GM12878 (cell line): ENCODE results near the gene CMSS1. TPM values are rescaled to one million over a fixed set of nuclear protein-coding genes. Genes with fewer than 3 reads are reported as not detected.

Experiments
- ATAC-seq: fragments of 200-7000 bp; cut with Tn5 transposase; 3 replicates; pipeline ENCODE4 v1.9.1; 2020; ENCODE audit warnings: mild to moderate bottlenecking, moderate library complexity
- BruUV-seq: library from RNA; stranded (reverse); fragments of 400-500 nt; replicated peaks from 2 replicates; lab custom pipeline; 2021; lab: Mats Ljungman, UMichigan
- CTCF ChIA-PET: fragments of 300-600 bp; sonication (Branson Sonifier 250); formaldehyde crosslinking; extraction: SDS; loops from one replicate; lab custom pipeline; 2021; ENCODE audit warnings: inconsistent platforms; lab: Yijun Ruan, JAX
- POLR2A ChIA-PET: fragments of 350-600 bp; formaldehyde crosslinking; extraction: SDS; loops from one replicate; lab custom pipeline; 2021; ENCODE audit warnings: inconsistent platforms; lab: Charles Lee
- RAD21 ChIA-PET: fragments of 300-600 bp; sonication (Branson Sonifier 250); formaldehyde crosslinking; loops from one replicate; lab custom pipeline; 2023; ENCODE audit warnings: antibody characterized with exemption; ENCODE audit not compliant: unreplicated experiment; lab: Charles Lee
- SMC1A ChIA-PET: fragments of 300-600 bp; sonication (Branson Sonifier 250); formaldehyde crosslinking; loops from one replicate; lab custom pipeline; 2023; ENCODE audit not compliant: unreplicated experiment, uncharacterized antibody; lab: Charles Lee
- DNase-seq: peaks from one replicate; pipeline ENCODE4 v3.0.0-alpha.2; 2011; ENCODE audit warnings: low read depth, low spot score
- FAIRE-seq: peaks from 3 replicates; lab custom pipeline; 2011; peaks lifted over from hg19 to GRCh38; lab: Jason Lieb, UNC
- H2AFZ ChIP-seq: 2 replicates; pipeline ENCODE4 v1.6.0; 2011; ENCODE audit warnings: low read depth, low read length, control low read depth; ENCODE audit not compliant: control insufficient read depth
- H3K27ac ChIP-seq: 2 replicates; pipeline ENCODE4 v1.5.1; 2011; ENCODE audit warnings: control low read depth; ENCODE audit not compliant: control insufficient read depth, insufficient read depth
- H3K27me3 ChIP-seq, 2 experiments: replicated peaks in 1 of 2; 2 replicates each; pipeline versions ENCODE4 v1.6.0 to v1.6.1; 2011; ENCODE audit warnings: low read length in 1 of 2; ENCODE audit not compliant: control insufficient read depth in 2 of 2, insufficient read depth in 2 of 2
- H3K36me3 ChIP-seq, 2 experiments: 2 replicates each; pipeline ENCODE4 v1.5.1; 2011; ENCODE audit warnings: low read length in 1 of 2; ENCODE audit not compliant: control insufficient read depth in 2 of 2, insufficient read depth in 2 of 2
- H3K4me1 ChIP-seq: 2 replicates; pipeline ENCODE4 v1.6.1; 2011; ENCODE audit warnings: mild to moderate bottlenecking, low read length, moderate library complexity, mixed read lengths; ENCODE audit not compliant: control insufficient read depth, insufficient read depth
- H3K4me2 ChIP-seq: 2 replicates; pipeline ENCODE4 v1.6.0; 2011; ENCODE audit warnings: control low read depth; ENCODE audit not compliant: control insufficient read depth, insufficient read depth
- H3K4me3 ChIP-seq: fragments of 200-600 bp; sonication (generic); 2 replicates; pipeline ENCODE4 v1.5.1; 2016
- H3K79me2 ChIP-seq: 2 replicates; pipeline ENCODE4 v1.6.0; 2011; ENCODE audit warnings: low read length; ENCODE audit not compliant: control insufficient read depth, insufficient read depth
- H3K9ac ChIP-seq: 2 replicates; pipeline ENCODE4 v1.8.0; 2011; ENCODE audit warnings: low read length, control low read depth, mixed read lengths; ENCODE audit not compliant: control insufficient read depth, insufficient read depth
- H3K9me3 ChIP-seq: replicated peaks from 3 replicates; pipeline ENCODE4 v1.5.1; 2011; ENCODE audit warnings: mild to moderate bottlenecking, low read length; ENCODE audit not compliant: control insufficient read depth, insufficient read depth
- H4K20me1 ChIP-seq: 2 replicates; pipeline ENCODE4 v1.6.0; 2011; ENCODE audit not compliant: control insufficient read depth, insufficient read depth
- CHD2 ChIP-seq: IDR thresholded peaks from 2 replicates; pipeline ENCODE4 v1.6.1; 2011; ENCODE audit warnings: low read depth, low read length, improper control_type of control experiment, borderline replicate concordance
- CTCF ChIP-seq, 3 experiments: IDR thresholded peaks in 2 of 3; conservative IDR thresholded peaks in 1 of 3; 2 replicates each; pipeline ENCODE4 v1.5.1; 2011; ENCODE audit warnings: low read depth in 3 of 3, low read length in 3 of 3, mild to moderate bottlenecking in 3 of 3, control low read depth in 2 of 3, moderate library complexity in 2 of 3, inconsistent platforms in 1 of 3, mixed read lengths in 1 of 3; ENCODE audit not compliant: control insufficient read depth in 2 of 3, insufficient read depth in 1 of 3; ENCODE audit errors: extremely low read depth in 1 of 3
- E2F8 ChIP-seq: fragments of 450-650 bp; IDR thresholded peaks from 2 replicates; pipeline ENCODE4 v1.6.1; 2018; ENCODE audit warnings: mild to moderate bottlenecking, low read depth, moderate library complexity; ENCODE audit not compliant: partially characterized antibody
- FOS ChIP-seq: IDR thresholded peaks from 3 replicates; pipeline ENCODE4 v1.6.1; 2011; ENCODE audit warnings: borderline replicate concordance; ENCODE audit not compliant: insufficient read length; ENCODE audit errors: extremely low read depth
- GATAD2B ChIP-seq: fragments of 450-650 bp; conservative IDR thresholded peaks from 2 replicates; pipeline ENCODE4 v1.6.1; 2017; ENCODE audit warnings: low read depth, mild to moderate bottlenecking, moderate library complexity
- MAX ChIP-seq: IDR thresholded peaks from 2 replicates; pipeline ENCODE4 v1.6.1; 2012; ENCODE audit warnings: low read depth, low read length, improper control_type of control experiment
- NFIC ChIP-seq: IDR thresholded peaks from 2 replicates; pipeline ENCODE4 v1.6.1; 2012; ENCODE audit warnings: low read depth, mild to moderate bottlenecking, inconsistent platforms, low read length, moderate library complexity
- POLR2AphosphoS5 ChIP-seq: IDR thresholded peaks from 2 replicates; pipeline ENCODE4 v1.6.1; 2011; ENCODE audit warnings: mild to moderate bottlenecking, low read length, inconsistent platforms
- RCOR1 ChIP-seq: conservative IDR thresholded peaks from 2 replicates; pipeline ENCODE4 v1.6.1; 2012; ENCODE audit warnings: low read depth, low read length, improper control_type of control experiment
- SMAD1 ChIP-seq: fragments of 450-650 bp; IDR thresholded peaks from 2 replicates; pipeline ENCODE4 v1.6.1; 2018; ENCODE audit warnings: mild to moderate bottlenecking, low read depth; ENCODE audit not compliant: partially characterized antibody
- SPI1 ChIP-seq: IDR thresholded peaks from 2 replicates; pipeline ENCODE4 v1.6.1; 2011; ENCODE audit warnings: low read depth, mild to moderate bottlenecking, low read length, moderate library complexity, borderline replicate concordance; ENCODE audit not compliant: insufficient read depth
- ZNF687 ChIP-seq: fragments of 450-650 bp; IDR thresholded peaks from 2 replicates; pipeline ENCODE4 v1.6.1; 2017; ENCODE audit warnings: mild to moderate bottlenecking, moderate library complexity
- WGBS: methylation state at CpG from one replicate; pipeline ENCODE4 v1.1.6; 2016; ENCODE audit warnings: low lambda C conversion rate; ENCODE audit not compliant: insufficient replicate concordance, insufficient coverage; ENCODE audit errors: missing lambda C conversion rate; 5-methylcytosine and 5-hydroxymethylcytosine counted together
- in situ Hi-C: fragments of 300-500 bp; cut with MboI; formaldehyde crosslinking; loops from 9 replicates; pipeline ENCODE4 v1.14.3; 2018; ENCODE audit warnings: mixed read lengths
- intact Hi-C: fragments of 100-400 bp; cut with micrococcal nuclease; formaldehyde crosslinking; loops from one replicate; pipeline ENCODE4 v1.14.2; 2022; ENCODE audit not compliant: unreplicated experiment
- polyA plus RNA-seq, 11 experiments: library from polyadenylated mRNA; depleted of rRNA in 4 of 11; unstranded in 6 of 11; stranded (reverse) in 5 of 11; fragments of >200 nt; fragmentation: Nextera tagmentation in 4 of 11; fragmentation: Illumina TruSeq in 1 of 11; extraction: Ambion mirVana in 4 of 11; extraction: Trizol in 1 of 11; gene quantifications; 1 replicate in 1 of 11; 2 replicates in 10 of 11; pipeline versions ENCODE4 v1.2.1 to v1.2.3, GENCODE V29; 2011 to 2016; ENCODE audit warnings: inconsistent platforms in 2 of 11, missing spikeins in 2 of 11, low read depth in 1 of 11
- total RNA-seq, 4 experiments: library from RNA; depleted of rRNA in 3 of 4; stranded (reverse); fragments of >200 nt in 3 of 4; fragmentation: Illumina TruSeq in 1 of 4; extraction: Trizol in 1 of 4; gene quantifications; 2 replicates each; pipeline versions ENCODE4 v1.2.1 to v1.2.3, GENCODE V29; 2013 to 2021
- TF ChIP-seq, protein P1 (sequence below): fragments of 450-650 bp; IDR thresholded peaks from 2 replicates; pipeline ENCODE4 v1.6.1; 2017; ENCODE audit warnings: borderline replicate concordance

The CMSS1 gene
- total and polyA plus RNA-seq, 10 of the 15 experiments (the other 5 are each of a cell fraction or from before 2014, with no cell fraction given) = 31.0 to 118 (median 70.1) TPM

DNA sequence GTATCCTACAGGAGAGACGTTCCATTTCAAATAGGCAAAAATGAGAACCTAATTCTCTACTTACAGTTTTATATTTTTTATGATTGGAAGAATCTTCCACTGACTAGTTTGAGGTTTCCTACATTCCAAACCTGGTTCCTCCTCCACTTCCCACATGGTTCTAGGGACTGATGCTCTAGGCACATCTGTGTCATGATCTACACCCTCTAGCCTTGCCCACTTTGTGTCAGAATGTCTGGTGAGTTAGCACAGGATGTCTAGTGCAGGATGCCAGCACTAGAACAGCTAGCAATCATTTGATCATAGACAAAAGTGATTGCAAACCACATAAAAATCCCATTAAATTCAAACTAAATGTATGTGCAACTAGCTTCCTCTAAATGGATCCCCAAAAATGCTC, 323.3 kb downstream of the CMSS1 start:
- WGBS = 100% methylated on average over 1 of the region's 1 CpG
- H3K27ac ChIP-seq = no peak overlapping the region
- no peak overlapping the region for H3K4me3 ChIP-seq
- SMC1A ChIA-PET = interaction anchor here (0.6 to 1.4 kb wide), 2 partner anchors 10 to 126 kb away, joined by 3 to 5 read pairs; no protein-coding TSS in a partner anchor
- BruUV-seq = no TSS peak
- POLR2A ChIA-PET = no interaction called here
- H3K9me3 ChIP-seq = no peaks in the 10 kb centered on the region; the same call in 2 of the 3 replicates
- no peaks in the 10 kb centered on the region for H4K20me1 ChIP-seq
- H3K27me3 ChIP-seq = no peaks in the 10 kb centered on the region
- no peak for DNase-seq
- no peak for ATAC-seq
- H3K9ac ChIP-seq = no peak overlapping the region
- peaks cover 3% of the 10 kb centered on the region; the same call in 1 of the 2 replicates for H3K4me1 ChIP-seq
- CTCF ChIA-PET = interaction anchor here (1.4 kb wide), 1 partner anchor 10 kb away, joined by 3 read pairs; no protein-coding TSS in a partner anchor
- RAD21 ChIA-PET = no interaction called here
- no peak for FAIRE-seq
- H3K4me2 ChIP-seq = no peak overlapping the region
- no peak overlapping the region for H2AFZ ChIP-seq
- intact Hi-C loops = no loop called here
- in situ Hi-C loops = no loop called here
- H3K36me3 ChIP-seq = no peaks in the 10 kb centered on the region
- H3K79me2 ChIP-seq = no peaks in the 10 kb centered on the region; the same call in 1 of the 2 replicates
- TF ChIP-seq GATAD2B = no peak
- no peak for TF ChIP-seq NFIC
- no peak for TF ChIP-seq POLR2AphosphoS5
- no peak for TF ChIP-seq ZNF687
- TF ChIP-seq SMAD1 = no peak
- TF ChIP-seq FOS = no peak
- no peak for TF ChIP-seq CTCF (IDR thresholded peaks at IDR 0.05 in 2 of 3, conservative IDR thresholded peaks at IDR 0.05 in 1 of 3; ENCODE audit: control insufficient read depth in 2 of 3, extremely low read depth in 1 of 3, insufficient read depth in 1 of 3, low read depth in 3 of 3, low read length in 3 of 3)
- TF ChIP-seq SPI1 = no peak
- TF ChIP-seq E2F8 = no peak
- TF ChIP-seq, protein P1, sequence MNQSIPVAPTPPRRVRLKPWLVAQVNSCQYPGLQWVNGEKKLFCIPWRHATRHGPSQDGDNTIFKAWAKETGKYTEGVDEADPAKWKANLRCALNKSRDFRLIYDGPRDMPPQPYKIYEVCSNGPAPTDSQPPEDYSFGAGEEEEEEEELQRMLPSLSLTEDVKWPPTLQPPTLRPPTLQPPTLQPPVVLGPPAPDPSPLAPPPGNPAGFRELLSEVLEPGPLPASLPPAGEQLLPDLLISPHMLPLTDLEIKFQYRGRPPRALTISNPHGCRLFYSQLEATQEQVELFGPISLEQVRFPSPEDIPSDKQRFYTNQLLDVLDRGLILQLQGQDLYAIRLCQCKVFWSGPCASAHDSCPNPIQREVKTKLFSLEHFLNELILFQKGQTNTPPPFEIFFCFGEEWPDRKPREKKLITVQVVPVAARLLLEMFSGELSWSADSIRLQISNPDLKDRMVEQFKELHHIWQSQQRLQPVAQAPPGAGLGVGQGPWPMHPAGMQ = no peak
- no peak for TF ChIP-seq CHD2
- no peak for TF ChIP-seq RCOR1
- no peak for TF ChIP-seq MAX
